H9 (cell line): ENCODE results near the gene DPY19L3. TPM values are rescaled to one million over a fixed set of nuclear protein-coding genes. Genes with fewer than 3 reads are reported as not detected.

Experiments
- DNase-seq: peaks from one replicate; pipeline ENCODE4 v3.0.0-alpha.2; 2017
- H2AFZ ChIP-seq: one replicate; pipeline ENCODE4 v1.6.1; 2013; ENCODE audit warnings: mild to moderate bottlenecking, low read length, control low read depth, moderate library complexity
- H2AK5ac ChIP-seq: 2 replicates; pipeline ENCODE4 v1.6.1; 2013; ENCODE audit warnings: low read length, control low read depth, mixed read lengths; ENCODE audit not compliant: insufficient read length
- H2BK120ac ChIP-seq: one replicate; pipeline ENCODE4 v1.6.1; 2013; ENCODE audit warnings: low read depth, mild to moderate bottlenecking, low read length, control low read depth, inconsistent platforms; ENCODE audit not compliant: poor library complexity, severe bottlenecking
- H2BK12ac ChIP-seq: 2 replicates; pipeline ENCODE4 v1.6.1; 2013; ENCODE audit warnings: low read length, control low read depth, mixed read lengths, low read depth; ENCODE audit not compliant: insufficient read length
- H2BK15ac ChIP-seq: 2 replicates; pipeline ENCODE4 v1.6.1; 2013; ENCODE audit warnings: low read depth, low read length, control low read depth
- H2BK20ac ChIP-seq: one replicate; pipeline ENCODE4 v1.6.1; 2013; ENCODE audit warnings: low read depth, mild to moderate bottlenecking, low read length, control low read depth, inconsistent platforms; ENCODE audit not compliant: poor library complexity, severe bottlenecking
- H2BK5ac ChIP-seq: 2 replicates; pipeline ENCODE4 v1.6.1; 2013; ENCODE audit warnings: low read length, control low read depth, mixed read lengths; ENCODE audit not compliant: insufficient read length
- H3K14ac ChIP-seq: 2 replicates; pipeline ENCODE4 v1.6.1; 2013; ENCODE audit warnings: low read length, control low read depth; ENCODE audit not compliant: insufficient read depth
- H3K18ac ChIP-seq: 2 replicates; pipeline ENCODE4 v1.6.1; 2013; ENCODE audit warnings: low read depth, mild to moderate bottlenecking, mixed read lengths, low read length, control low read depth; ENCODE audit not compliant: insufficient read length
- H3K23ac ChIP-seq: 2 replicates; pipeline ENCODE4 v1.6.1; 2013; ENCODE audit warnings: low read length, control low read depth, mixed read lengths, low read depth; ENCODE audit not compliant: insufficient read length
- H3K23me2 ChIP-seq: 2 replicates; pipeline ENCODE4 v1.6.1; 2013; ENCODE audit warnings: low read depth, mild to moderate bottlenecking, mixed read lengths, low read length, control low read depth; ENCODE audit not compliant: insufficient read length, poor library complexity, severe bottlenecking
- H3K27ac ChIP-seq: 2 replicates; pipeline ENCODE4 v1.5.1; 2013; ENCODE audit warnings: low read length, control low read depth, mixed read lengths, low read depth; ENCODE audit not compliant: insufficient read length
- H3K27me3 ChIP-seq: 2 replicates; pipeline ENCODE4 v1.6.1; 2013; ENCODE audit warnings: low read length, control low read depth, inconsistent platforms; ENCODE audit not compliant: insufficient read depth
- H3K4ac ChIP-seq: 2 replicates; pipeline ENCODE4 v1.6.1; 2013; ENCODE audit warnings: low read depth, mild to moderate bottlenecking, control low read depth, inconsistent platforms, low read length, moderate library complexity
- H3K4me1 ChIP-seq: 2 replicates; pipeline ENCODE4 v1.6.1; 2013; ENCODE audit warnings: low read length, control low read depth, inconsistent platforms; ENCODE audit not compliant: insufficient read depth
- H3K4me2 ChIP-seq: 2 replicates; pipeline ENCODE4 v1.6.1; 2013; ENCODE audit warnings: low read length, control low read depth, mixed read lengths; ENCODE audit not compliant: insufficient read length, insufficient read depth
- H3K56ac ChIP-seq: 2 replicates; pipeline ENCODE4 v1.6.1; 2013; ENCODE audit warnings: low read depth, mild to moderate bottlenecking, mixed read lengths, low read length, control low read depth; ENCODE audit not compliant: insufficient read length
- H3K79me1 ChIP-seq: 2 replicates; pipeline ENCODE4 v1.6.1; 2013; ENCODE audit warnings: low read depth, mild to moderate bottlenecking, moderate library complexity, low read length, control low read depth, inconsistent platforms; ENCODE audit not compliant: insufficient read depth, poor library complexity, severe bottlenecking
- H3K79me2 ChIP-seq: 2 replicates; pipeline ENCODE4 v1.6.1; 2013; ENCODE audit warnings: low read length, control low read depth, inconsistent platforms; ENCODE audit not compliant: insufficient read depth
- H3K9ac ChIP-seq: 2 replicates; pipeline ENCODE4 v1.6.1; 2013; ENCODE audit warnings: low read length, control low read depth, mixed read lengths; ENCODE audit not compliant: insufficient read length; ENCODE audit errors: extremely low read depth
- H3K9me3 ChIP-seq: one replicate; pipeline ENCODE4 v1.6.1; 2013; ENCODE audit warnings: low read depth, low read length, inconsistent platforms; ENCODE audit not compliant: control insufficient read depth
- H3T11ph ChIP-seq: one replicate; pipeline ENCODE4 v1.6.1; 2013; ENCODE audit warnings: mild to moderate bottlenecking, low read length, control low read depth, inconsistent platforms
- H4K20me1 ChIP-seq: one replicate; pipeline ENCODE4 v1.6.1; 2013; ENCODE audit not compliant: control insufficient read depth, insufficient read length, insufficient read depth
- H4K5ac ChIP-seq: 2 replicates; pipeline ENCODE4 v1.6.1; 2013; ENCODE audit warnings: low read depth, mild to moderate bottlenecking, mixed read lengths, low read length, control low read depth; ENCODE audit not compliant: insufficient read length
- H4K8ac ChIP-seq: replicated peaks from 2 replicates; pipeline ENCODE4 v1.6.1; 2013; ENCODE audit warnings: low read length, control low read depth, mixed read lengths, low read depth; ENCODE audit not compliant: insufficient read length
- H4K91ac ChIP-seq: 2 replicates; pipeline ENCODE4 v1.6.1; 2013; ENCODE audit warnings: low read depth, mild to moderate bottlenecking, moderate library complexity, mixed read lengths, low read length, control low read depth; ENCODE audit not compliant: insufficient read length
- H3K27ac Mint-ChIP-seq, 3 experiments: 2 replicates in 2 of 3; 3 replicates in 1 of 3; pipeline ENCODE4 v1.8.0; 2020 to 2021; ENCODE audit warnings: mixed read lengths in 3 of 3, mild to moderate bottlenecking in 1 of 3, moderate library complexity in 1 of 3
- H3K27me3 Mint-ChIP-seq: 2 replicates; pipeline ENCODE4 v1.8.0; 2021; ENCODE audit warnings: low read depth, mild to moderate bottlenecking, moderate library complexity, mixed read lengths
- H3K36me3 Mint-ChIP-seq, 3 experiments: 2 replicates in 2 of 3; 3 replicates in 1 of 3; pipeline ENCODE4 v1.8.0; 2020 to 2021; ENCODE audit warnings: low read depth in 3 of 3, mixed read lengths in 3 of 3; ENCODE audit not compliant: insufficient read depth in 1 of 3
- H3K4me1 Mint-ChIP-seq, 2 experiments: 2 replicates each; pipeline ENCODE4 v1.8.0; 2020; ENCODE audit warnings: mixed read lengths in 2 of 2
- H3K4me3 Mint-ChIP-seq, 2 experiments: 2 replicates in 1 of 2; 3 replicates in 1 of 2; pipeline ENCODE4 v1.8.0; 2020 to 2021; ENCODE audit warnings: mild to moderate bottlenecking in 2 of 2, mixed read lengths in 2 of 2, moderate library complexity in 1 of 2
- H3K9me3 Mint-ChIP-seq, 2 experiments: 2 replicates in 1 of 2; 3 replicates in 1 of 2; pipeline ENCODE4 v1.8.0; 2020; ENCODE audit warnings: mild to moderate bottlenecking in 2 of 2, mixed read lengths in 2 of 2, moderate library complexity in 1 of 2
- CTCF ChIP-seq: fragments of 200-600 bp; sonication (generic); conservative IDR thresholded peaks from 3 replicates; pipeline ENCODE4 v1.8.0; 2021; ENCODE audit warnings: antibody characterized with exemption, mild to moderate bottlenecking
- WGBS: extraction: QIAGEN DNeasy Blood & Tissue Kit; methylation state at CpG from one replicate; pipeline ENCODE4 v1.1.7; 2013; ENCODE audit warnings: missing lambda C conversion rate, low lambda C conversion rate, mixed read lengths; ENCODE audit not compliant: insufficient read length; ENCODE audit errors: extremely low coverage; 5-methylcytosine and 5-hydroxymethylcytosine counted together
- total RNA-seq: library from RNA; stranded (reverse); gene quantifications from 2 replicates; pipeline ENCODE4 v1.2.1, GENCODE V29; 2021

Gene DPY19L3
- total RNA-seq, 1 experiment from 2014 or later: 54.5 TPM

GRCh38 chr19:32427536-32427935, 22.0 kb downstream of the DPY19L3 start:
- Mint-ChIP-seq H3K4me1 (no peaks in the 10 kb centered on the region), H3K27ac (no peak overlapping the region), H3K36me3 (peaks cover 7 to 22% (median 21%) of the 10 kb centered on the region in 3 experiments; a peak in 6 of 7 replicates), H3K9me3 (no peaks in the 10 kb centered on the region), H3K27me3 (no peaks in the 10 kb centered on the region), H3K4me3 (no peak overlapping the region)
- Histone ChIP-seq H3K27ac (no peak overlapping the region), H3K4me1 (no peaks in the 10 kb centered on the region), H3K79me2 (no peaks in the 10 kb centered on the region), H2BK15ac (no peak overlapping the region), H3K27me3 (no peaks in the 10 kb centered on the region), H2BK5ac (no peak overlapping the region), H2BK120ac (no peak overlapping the region), H3K9me3 (no peaks in the 10 kb centered on the region), H3K23me2 (no peaks in the 10 kb centered on the region), H4K20me1 (no peaks in the 10 kb centered on the region), H2AFZ (no peak overlapping the region), H4K8ac (no peak overlapping the region), H2BK20ac (no peak overlapping the region), H3K14ac (no peak overlapping the region), H3K4me2 (no peak overlapping the region), H3K9ac (no peak overlapping the region), H2AK5ac (no peak overlapping the region), H3K4ac (no peak overlapping the region), H3K18ac (no peak overlapping the region), H3K56ac (no peak overlapping the region), H3T11ph (no peak overlapping the region), H2BK12ac (no peak overlapping the region), H3K79me1 (peaks cover 3% of the 10 kb centered on the region), H4K5ac (no peak overlapping the region), H4K91ac (no peak overlapping the region), H3K23ac (no peak overlapping the region)
- WGBS: no CpG with 5 or more reads among the region's 3 CpGs
- no peak for TF ChIP-seq CTCF
- no peak for DNase-seq
